OCI-LY7 (cell line): Measurements from ENCODE around the gene GID8. TPM values are rescaled to one million over a fixed set of nuclear protein-coding genes. Genes with fewer than 3 reads are reported as not detected.

Source experiments
- BruUV-seq: library from RNA; stranded (reverse); fragments of 400-500 nt; replicated peaks from 2 replicates; lab custom pipeline; 2021; lab: Mats Ljungman, UMichigan
- CTCF ChIA-PET: fragments of 300-600 bp; sonication (Branson Sonifier 250); formaldehyde crosslinking; loops from one replicate; lab custom pipeline; 2022; ENCODE audit warnings: antibody characterized with exemption; ENCODE audit not compliant: unreplicated experiment; lab: Charles Lee
- POLR2A ChIA-PET: fragments of 300-600 bp; sonication (Branson Sonifier 250); formaldehyde crosslinking; loops from one replicate; lab custom pipeline; 2022; ENCODE audit warnings: antibody characterized with exemption; lab: Charles Lee
- DNase-seq: peaks from one replicate; pipeline ENCODE4 v3.0.0-alpha.2; 2015; ENCODE audit warnings: low spot score
- H2AFZ ChIP-seq: fragments of 200-600 bp; sonication (generic), shearing (Covaris generic); 2 replicates; pipeline ENCODE4 v1.6.1; 2014; ENCODE audit warnings: mild to moderate bottlenecking, antibody characterized with exemption, low read length, moderate library complexity
- H3K27ac ChIP-seq: fragments of 200-600 bp; sonication (generic); 2 replicates; pipeline ENCODE4 v1.5.1; 2014; ENCODE audit warnings: mixed run types, low read depth, mild to moderate bottlenecking, moderate library complexity, low read length, inconsistent platforms; ENCODE audit not compliant: poor library complexity, severe bottlenecking
- H3K36me3 ChIP-seq: fragments of 200-600 bp; sonication (generic); 2 replicates; pipeline ENCODE4 v1.6.1; 2014; ENCODE audit warnings: mild to moderate bottlenecking, antibody characterized with exemption, low read length, moderate library complexity, mixed read lengths; ENCODE audit not compliant: insufficient read depth
- H3K4me1 ChIP-seq: fragments of 200-600 bp; sonication (generic); 2 replicates; pipeline ENCODE4 v1.5.1; 2014; ENCODE audit warnings: mild to moderate bottlenecking, low read length; ENCODE audit not compliant: insufficient read depth, poor library complexity, severe bottlenecking
- H3K4me2 ChIP-seq: fragments of 200-600 bp; sonication (generic); 2 replicates; pipeline ENCODE4 v1.6.1; 2014; ENCODE audit warnings: mild to moderate bottlenecking, low read length
- H3K4me3 ChIP-seq: fragments of 200-600 bp; sonication (generic); 2 replicates; pipeline ENCODE4 v1.5.1; 2014; ENCODE audit warnings: mild to moderate bottlenecking, low read depth, low read length; ENCODE audit not compliant: poor library complexity, severe bottlenecking
- H3K79me2 ChIP-seq: fragments of 200-600 bp; sonication (generic); 2 replicates; pipeline ENCODE4 v1.6.1; 2016; ENCODE audit warnings: low read depth, mild to moderate bottlenecking, low read length, moderate library complexity, mixed read lengths; ENCODE audit not compliant: insufficient read depth
- H3K9me2 ChIP-seq: fragments of 200-600 bp; sonication (generic); 2 replicates; pipeline ENCODE4 v1.6.1; 2016; ENCODE audit warnings: mild to moderate bottlenecking, low read length, mixed read lengths; ENCODE audit not compliant: insufficient read depth
- H3K9me3 ChIP-seq: fragments of 200-600 bp; sonication (generic); 2 replicates; pipeline ENCODE4 v1.6.1; 2014; ENCODE audit warnings: mild to moderate bottlenecking, mixed run types, low read length, mixed read lengths
- H4K20me1 ChIP-seq: fragments of 200-600 bp; sonication (generic); 2 replicates; pipeline ENCODE4 v1.6.1; 2014; ENCODE audit warnings: mild to moderate bottlenecking, antibody characterized with exemption, low read length, moderate library complexity, mixed read lengths; ENCODE audit not compliant: insufficient read depth
- EZH2phosphoT487 ChIP-seq: fragments of 200-600 bp; sonication (generic); IDR thresholded peaks from 2 replicates; pipeline ENCODE4 v1.6.1; 2018; ENCODE audit warnings: low read depth, borderline replicate concordance, mild to moderate bottlenecking, mixed run types, antibody characterized with exemption, low read length, moderate library complexity, mixed read lengths
- intact Hi-C: fragments of 100-400 bp; cut with micrococcal nuclease; formaldehyde crosslinking; loops from one replicate; pipeline ENCODE4 v1.10.0; 2022; ENCODE audit not compliant: unreplicated experiment
- total RNA-seq, 2 experiments: library from RNA; depleted of rRNA in 1 of 2; stranded (reverse); fragments of >200 nt in 1 of 2; shearing (Covaris generic) in 1 of 2; gene quantifications; 2 replicates each; pipeline ENCODE4 v1.2.3, GENCODE V29; 2014 to 2022
- TF ChIP-seq, protein P1 (sequence below): fragments of 200-600 bp; sonication (generic); conservative IDR thresholded peaks from 2 replicates; pipeline ENCODE4 v1.5.1; 2014; ENCODE audit warnings: mild to moderate bottlenecking, antibody characterized with exemption, low read length, moderate library complexity, mixed read lengths

The GID8 gene
- total RNA-seq, 2 experiments from 2014 or later = 28.7 to 47.7 TPM

DNA sequence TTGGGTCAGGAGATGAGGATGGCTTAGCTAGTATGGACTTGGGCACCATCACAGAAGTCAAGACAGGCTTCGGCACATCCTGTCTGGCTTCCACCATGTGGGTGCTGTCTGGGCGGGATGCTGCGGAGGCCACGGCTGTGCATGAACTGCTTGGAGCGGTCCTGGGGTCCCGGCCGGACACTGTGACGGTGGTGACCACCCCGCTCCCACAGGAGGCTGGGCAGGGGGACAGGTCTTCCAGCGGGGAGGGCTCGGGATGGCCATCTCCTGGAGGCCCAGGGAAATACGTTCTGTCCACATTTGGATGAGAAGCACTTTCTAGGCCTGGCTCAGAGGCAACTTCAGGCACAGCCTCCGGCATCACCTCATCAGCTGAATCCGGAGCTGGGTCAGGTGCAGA lies 44.2 kb upstream of the GID8 start:
- no peak for TF ChIP-seq EZH2phosphoT487
- TF ChIP-seq, protein P1, sequence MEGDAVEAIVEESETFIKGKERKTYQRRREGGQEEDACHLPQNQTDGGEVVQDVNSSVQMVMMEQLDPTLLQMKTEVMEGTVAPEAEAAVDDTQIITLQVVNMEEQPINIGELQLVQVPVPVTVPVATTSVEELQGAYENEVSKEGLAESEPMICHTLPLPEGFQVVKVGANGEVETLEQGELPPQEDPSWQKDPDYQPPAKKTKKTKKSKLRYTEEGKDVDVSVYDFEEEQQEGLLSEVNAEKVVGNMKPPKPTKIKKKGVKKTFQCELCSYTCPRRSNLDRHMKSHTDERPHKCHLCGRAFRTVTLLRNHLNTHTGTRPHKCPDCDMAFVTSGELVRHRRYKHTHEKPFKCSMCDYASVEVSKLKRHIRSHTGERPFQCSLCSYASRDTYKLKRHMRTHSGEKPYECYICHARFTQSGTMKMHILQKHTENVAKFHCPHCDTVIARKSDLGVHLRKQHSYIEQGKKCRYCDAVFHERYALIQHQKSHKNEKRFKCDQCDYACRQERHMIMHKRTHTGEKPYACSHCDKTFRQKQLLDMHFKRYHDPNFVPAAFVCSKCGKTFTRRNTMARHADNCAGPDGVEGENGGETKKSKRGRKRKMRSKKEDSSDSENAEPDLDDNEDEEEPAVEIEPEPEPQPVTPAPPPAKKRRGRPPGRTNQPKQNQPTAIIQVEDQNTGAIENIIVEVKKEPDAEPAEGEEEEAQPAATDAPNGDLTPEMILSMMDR = no peak; the same call in 1 of the 2 replicates

DNA sequence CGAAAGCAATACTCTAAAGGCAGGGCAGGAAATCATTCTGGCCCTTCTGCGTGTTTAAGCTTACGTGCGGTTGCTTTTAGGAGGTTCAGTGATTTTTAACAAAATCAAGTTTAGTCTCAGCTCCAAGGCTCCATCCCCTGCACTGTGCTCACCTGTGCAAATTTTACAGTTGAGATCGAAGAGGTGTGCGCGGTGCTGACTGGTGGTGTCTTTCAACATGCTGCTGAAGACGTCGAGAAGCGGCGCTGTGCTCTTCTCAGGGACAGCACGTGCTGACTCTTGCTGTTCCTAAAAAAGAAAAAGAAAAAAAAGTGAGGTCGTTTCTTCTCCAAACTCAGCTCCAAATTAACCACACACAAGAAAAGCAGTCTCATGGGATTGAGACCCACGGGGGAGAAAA lies 43.7 kb upstream of the GID8 start:
- H3K36me3 ChIP-seq = peaks cover 82% of the 10 kb centered on the region
- H2AFZ ChIP-seq = no peak overlapping the region
- no peaks in the 10 kb centered on the region for H3K9me2 ChIP-seq
- peaks cover 4% of the 10 kb centered on the region for H3K4me1 ChIP-seq
- H3K4me3 ChIP-seq = no peak overlapping the region
- H3K27ac ChIP-seq = no peak overlapping the region
- no TSS peak for BruUV-seq
- TF ChIP-seq, protein P1 = no peak
- no peak for TF ChIP-seq EZH2phosphoT487
- POLR2A ChIA-PET = no interaction called here
- no peaks in the 10 kb centered on the region for H3K79me2 ChIP-seq
- no peaks in the 10 kb centered on the region for H4K20me1 ChIP-seq
- CTCF ChIA-PET = no interaction called here
- no peaks in the 10 kb centered on the region for H3K9me3 ChIP-seq
- no peak for DNase-seq
- intact Hi-C loops = no loop called here
- H3K4me2 ChIP-seq = no peak overlapping the region

More for the DNA sequence above, 44.2 kb upstream of the GID8 start:
- no peak for DNase-seq
- Histone ChIP-seq H3K9me3 (no peaks in the 10 kb centered on the region), H3K27ac (no peak overlapping the region), H3K4me2 (no peak overlapping the region), H3K9me2 (no peaks in the 10 kb centered on the region), H3K36me3 (peaks cover 87% of the 10 kb centered on the region), H3K4me3 (no peak overlapping the region), H3K79me2 (no peaks in the 10 kb centered on the region), H4K20me1 (no peaks in the 10 kb centered on the region), H3K4me1 (no peaks in the 10 kb centered on the region), H2AFZ (no peak overlapping the region)
- ChIA-PET CTCF (no interaction called here), POLR2A (no interaction called here)
- BruUV-seq = TSS peak; percentile 40
- intact Hi-C loops = no loop called here

DNA sequence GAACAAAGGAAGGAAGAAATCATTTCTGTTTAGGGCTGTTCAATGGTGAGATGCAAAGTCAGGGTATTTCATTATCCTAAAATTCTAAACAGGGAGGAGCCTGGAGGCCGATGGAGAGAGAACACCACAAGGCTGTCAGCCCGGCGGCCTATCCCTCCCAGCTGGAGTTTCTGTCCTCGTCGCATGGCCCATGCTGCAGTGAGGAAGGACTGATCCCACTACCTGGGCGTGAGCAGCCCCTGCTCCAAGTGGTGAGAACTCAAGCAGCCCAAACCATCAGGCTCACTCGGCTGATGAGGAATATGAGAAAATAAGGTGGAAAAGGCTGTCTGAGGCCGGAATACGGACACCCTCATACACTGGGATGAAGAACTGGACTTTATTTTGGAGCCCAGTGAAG lies 42.4 kb upstream of the GID8 start:
- no peaks in the 10 kb centered on the region for H3K9me3 ChIP-seq
- no peak overlapping the region for H2AFZ ChIP-seq
- no peak overlapping the region for H3K27ac ChIP-seq
- H3K4me1 ChIP-seq = peaks cover 10% of the 10 kb centered on the region
- H4K20me1 ChIP-seq = no peaks in the 10 kb centered on the region
- CTCF ChIA-PET = no interaction called here
- no peak overlapping the region for H3K4me3 ChIP-seq
- DNase-seq = no peak
- H3K9me2 ChIP-seq = no peaks in the 10 kb centered on the region
- TF ChIP-seq, protein P1 = no peak
- no peak for TF ChIP-seq EZH2phosphoT487
- H3K4me2 ChIP-seq = no peak overlapping the region
- BruUV-seq = no TSS peak
- peaks cover 74% of the 10 kb centered on the region for H3K36me3 ChIP-seq
- POLR2A ChIA-PET = no interaction called here
- intact Hi-C loops = no loop called here
- H3K79me2 ChIP-seq = no peaks in the 10 kb centered on the region
